Activated naive CD8-positive, alpha-beta T cell treated with anti-CD3 and anti-CD28 coated beads for 36 hours (primary cell): ENCODE results near the gene OXNAD1. TPM values are rescaled to one million over a fixed set of nuclear protein-coding genes. Genes with fewer than 3 reads are reported as not detected.
A peak's percentile ranks its signal among the peaks of the same experiment; 100 is the strongest.

Source experiments
- DNase-seq: peaks from one replicate; pipeline ENCODE4 v3.0.0; 2021
- H3K27ac Mint-ChIP-seq: one replicate; pipeline ENCODE4 v1.8.0; 2022; ENCODE audit warnings: mild to moderate bottlenecking, moderate library complexity, mixed read lengths
- H3K27me3 Mint-ChIP-seq: one replicate; pipeline ENCODE4 v1.8.0; 2022; ENCODE audit warnings: mild to moderate bottlenecking, mixed read lengths
- H3K36me3 Mint-ChIP-seq: one replicate; pipeline ENCODE4 v1.8.0; 2021; ENCODE audit warnings: mild to moderate bottlenecking, mixed read lengths
- H3K4me1 Mint-ChIP-seq: one replicate; pipeline ENCODE4 v1.8.0; 2021; ENCODE audit warnings: mixed read lengths
- H3K4me3 Mint-ChIP-seq: one replicate; pipeline ENCODE4 v1.8.0; 2022; ENCODE audit warnings: mild to moderate bottlenecking, moderate library complexity, mixed read lengths
- H3K9me3 Mint-ChIP-seq: one replicate; pipeline ENCODE4 v1.8.0; 2022; ENCODE audit warnings: mixed read lengths
- total RNA-seq, 2 experiments: library from RNA; stranded (reverse); gene quantifications; one replicate each; pipeline ENCODE4 v1.2.3, GENCODE V29; 2021

Gene OXNAD1
- total RNA-seq, 2 experiments from 2014 or later, result 37.9 to 41.8 TPM

GRCh38 chr3:16316847-16317560 lies 52.0 kb downstream of the OXNAD1 start:
- no peak for DNase-seq
- H3K36me3 Mint-ChIP-seq, result peaks cover 87% of the 10 kb centered on the region
- peak overlapping the region; percentile 97 for H3K27ac Mint-ChIP-seq
- no peaks in the 10 kb centered on the region for H3K27me3 Mint-ChIP-seq
- H3K4me1 Mint-ChIP-seq, result peaks cover 87% of the 10 kb centered on the region
- H3K9me3 Mint-ChIP-seq, result no peaks in the 10 kb centered on the region
- no peak overlapping the region for H3K4me3 Mint-ChIP-seq

- Mint-ChIP-seq H3K4me3 (no peak overlapping the region), H3K4me1 (peaks cover 87% of the 10 kb centered on the region), H3K27ac (peak overlapping the region; percentile 97), H3K9me3 (no peaks in the 10 kb centered on the region), H3K36me3 (peaks cover 81% of the 10 kb centered on the region), H3K27me3 (no peaks in the 10 kb centered on the region)
- no peak for DNase-seq
Observed at GRCh38 chr3:16317561-16317945, 52.5 kb downstream of the OXNAD1 start.

GRCh38 chr3:16318176-16318575 lies 53.2 kb downstream of the OXNAD1 start:
- Mint-ChIP-seq H3K4me3 (no peak overlapping the region), H3K27ac (peak overlapping the region; percentile 97), H3K9me3 (no peaks in the 10 kb centered on the region), H3K4me1 (peaks cover 87% of the 10 kb centered on the region), H3K36me3 (peaks cover 77% of the 10 kb centered on the region), H3K27me3 (no peaks in the 10 kb centered on the region)
- DNase-seq, result no peak

GRCh38 chr3:16319307-16319706 lies 54.3 kb downstream of the OXNAD1 start:
- peak; percentile 78 for DNase-seq
- peak overlapping the region; percentile 97 for H3K27ac Mint-ChIP-seq
- peak overlapping the region; percentile 10 for H3K4me3 Mint-ChIP-seq
- peaks cover 65% of the 10 kb centered on the region for H3K36me3 Mint-ChIP-seq
- H3K27me3 Mint-ChIP-seq, result no peaks in the 10 kb centered on the region
- H3K4me1 Mint-ChIP-seq, result peaks cover 81% of the 10 kb centered on the region
- no peaks in the 10 kb centered on the region for H3K9me3 Mint-ChIP-seq

- no peak for DNase-seq
- Mint-ChIP-seq H3K36me3 (peaks cover 62% of the 10 kb centered on the region), H3K27ac (peak overlapping the region; percentile 97), H3K9me3 (no peaks in the 10 kb centered on the region), H3K4me3 (peak overlapping the region; percentile 0), H3K4me1 (peaks cover 78% of the 10 kb centered on the region), H3K27me3 (no peaks in the 10 kb centered on the region)
Observed at GRCh38 chr3:16319723-16320122, 54.7 kb downstream of the OXNAD1 start.

- H3K36me3 Mint-ChIP-seq, result peaks cover 56% of the 10 kb centered on the region
- H3K9me3 Mint-ChIP-seq, result no peaks in the 10 kb centered on the region
Observed at GRCh38 chr3:16320711-16321110, 55.7 kb downstream of the OXNAD1 start.

GRCh38 chr3:16322189-16322588 lies 57.2 kb downstream of the OXNAD1 start:
- no peak for DNase-seq
- peaks cover 68% of the 10 kb centered on the region for H3K4me1 Mint-ChIP-seq
- peak overlapping the region; percentile 97 for H3K27ac Mint-ChIP-seq
- no peaks in the 10 kb centered on the region for H3K27me3 Mint-ChIP-seq
- no peaks in the 10 kb centered on the region for H3K9me3 Mint-ChIP-seq
- no peak overlapping the region for H3K4me3 Mint-ChIP-seq
- peaks cover 43% of the 10 kb centered on the region for H3K36me3 Mint-ChIP-seq

More at GRCh38 chr3:16320711-16321110, 55.7 kb downstream of the OXNAD1 start:
- H3K27ac Mint-ChIP-seq, result peak overlapping the region; percentile 97
- H3K4me1 Mint-ChIP-seq, result peaks cover 72% of the 10 kb centered on the region
- H3K4me3 Mint-ChIP-seq, result no peak overlapping the region
- no peak for DNase-seq
- H3K27me3 Mint-ChIP-seq, result no peaks in the 10 kb centered on the region

GRCh38 chr3:16323737-16324136 lies 58.7 kb downstream of the OXNAD1 start:
- Mint-ChIP-seq H3K4me1 (peaks cover 58% of the 10 kb centered on the region), H3K36me3 (peaks cover 32% of the 10 kb centered on the region), H3K27ac (peak overlapping the region; percentile 58), H3K27me3 (no peaks in the 10 kb centered on the region), H3K9me3 (no peaks in the 10 kb centered on the region), H3K4me3 (no peak overlapping the region)
- DNase-seq, result no peak

GRCh38 chr3:16325850-16326249 lies 60.8 kb downstream of the OXNAD1 start:
- Mint-ChIP-seq H3K27me3 (no peaks in the 10 kb centered on the region), H3K27ac (peak overlapping the region; percentile 80), H3K9me3 (peaks cover 5% of the 10 kb centered on the region), H3K36me3 (peaks cover 34% of the 10 kb centered on the region), H3K4me1 (peaks cover 38% of the 10 kb centered on the region), H3K4me3 (no peak overlapping the region)
- DNase-seq, result no peak

- no peak for DNase-seq
- H3K36me3 Mint-ChIP-seq, result peaks cover 39% of the 10 kb centered on the region
- no peaks in the 10 kb centered on the region for H3K27me3 Mint-ChIP-seq
- H3K27ac Mint-ChIP-seq, result peak overlapping the region; percentile 80
- peaks cover 10% of the 10 kb centered on the region for H3K9me3 Mint-ChIP-seq
- peaks cover 32% of the 10 kb centered on the region for H3K4me1 Mint-ChIP-seq
- no peak overlapping the region for H3K4me3 Mint-ChIP-seq
Observed at GRCh38 chr3:16326724-16327349, 61.8 kb downstream of the OXNAD1 start.

- Mint-ChIP-seq H3K4me3 (no peak overlapping the region), H3K36me3 (peaks cover 51% of the 10 kb centered on the region), H3K4me1 (peaks cover 25% of the 10 kb centered on the region), H3K27me3 (no peaks in the 10 kb centered on the region), H3K27ac (peak overlapping the region; percentile 60), H3K9me3 (peaks cover 20% of the 10 kb centered on the region)
- DNase-seq, result no peak
Observed at GRCh38 chr3:16328124-16328523, 63.1 kb downstream of the OXNAD1 start.

GRCh38 chr3:16329036-16329825 lies 64.2 kb downstream of the OXNAD1 start:
- peaks cover 61% of the 10 kb centered on the region for H3K36me3 Mint-ChIP-seq
- peak overlapping the region; percentile 20 for H3K27ac Mint-ChIP-seq
- peaks cover 22% of the 10 kb centered on the region for H3K4me1 Mint-ChIP-seq
- no peaks in the 10 kb centered on the region for H3K27me3 Mint-ChIP-seq
- no peak for DNase-seq
- H3K4me3 Mint-ChIP-seq, result no peak overlapping the region
- H3K9me3 Mint-ChIP-seq, result peaks cover 20% of the 10 kb centered on the region

GRCh38 chr3:16329826-16330129 lies 64.8 kb downstream of the OXNAD1 start:
- DNase-seq, result no peak
- H3K4me1 Mint-ChIP-seq, result peaks cover 25% of the 10 kb centered on the region
- no peaks in the 10 kb centered on the region for H3K27me3 Mint-ChIP-seq
- H3K27ac Mint-ChIP-seq, result peak overlapping the region; percentile 27
- H3K4me3 Mint-ChIP-seq, result no peak overlapping the region
- H3K36me3 Mint-ChIP-seq, result peaks cover 66% of the 10 kb centered on the region
- H3K9me3 Mint-ChIP-seq, result peaks cover 24% of the 10 kb centered on the region

- Mint-ChIP-seq H3K27me3 (no peaks in the 10 kb centered on the region), H3K4me3 (no peak overlapping the region), H3K4me1 (peaks cover 26% of the 10 kb centered on the region), H3K9me3 (peaks cover 24% of the 10 kb centered on the region), H3K36me3 (peaks cover 72% of the 10 kb centered on the region), H3K27ac (peak overlapping the region; percentile 27)
- no peak for DNase-seq
Observed at GRCh38 chr3:16330351-16330750, 65.3 kb downstream of the OXNAD1 start.

- no peak overlapping the region for H3K4me3 Mint-ChIP-seq
- DNase-seq, result no peak
- peaks cover 75% of the 10 kb centered on the region for H3K36me3 Mint-ChIP-seq
- no peaks in the 10 kb centered on the region for H3K27me3 Mint-ChIP-seq
- H3K27ac Mint-ChIP-seq, result no peak overlapping the region
- peaks cover 24% of the 10 kb centered on the region for H3K9me3 Mint-ChIP-seq
- H3K4me1 Mint-ChIP-seq, result peaks cover 23% of the 10 kb centered on the region
Observed at GRCh38 chr3:16331319-16331883, 66.4 kb downstream of the OXNAD1 start.
